B cell (primary cell): Measurements from ENCODE around the gene DNHD1. TPM values are rescaled to one million over a fixed set of nuclear protein-coding genes. Genes with fewer than 3 reads are reported as not detected.

Source experiments
- ATAC-seq: fragments of 200-7000 bp; cut with Tn5 transposase; one replicate; pipeline ENCODE4 v1.10.0; 2021; ENCODE audit warnings: low read depth, mild to moderate bottlenecking, moderate number of reproducible peaks, moderate library complexity
- CTCF ChIA-PET: fragments of 350-600 bp; sonication (Branson Sonifier 250); formaldehyde crosslinking; loops from one replicate; lab custom pipeline; 2021; ENCODE audit warnings: antibody characterized with exemption, inconsistent platforms; lab: Charles Lee
- POLR2A ChIA-PET: fragments of 350-600 bp; sonication (Branson Sonifier 250); formaldehyde crosslinking; loops from one replicate; lab custom pipeline; 2021; ENCODE audit warnings: antibody characterized with exemption; lab: Charles Lee
- DNase-seq: peaks from one replicate; pipeline ENCODE4 v3.0.0; 2013
- H2AFZ ChIP-seq: 2 replicates; pipeline ENCODE4 v1.6.1; 2012; ENCODE audit warnings: mild to moderate bottlenecking, low read depth, low read length; ENCODE audit not compliant: insufficient read depth, poor library complexity, severe bottlenecking
- H3K27ac ChIP-seq, 2 donors: 1 replicate in 1 of 2; 2 replicates in 1 of 2; pipeline ENCODE4 v1.5.1; 2012 to 2013; ENCODE audit warnings: low read length in 2 of 2, mild to moderate bottlenecking in 2 of 2, moderate library complexity in 1 of 2
- H3K27me3 ChIP-seq, 4 experiments: fragments of 200-600 bp in 1 of 4; sonication (generic) in 1 of 4; replicated peaks in 1 of 4; 1 replicate in 2 of 4; 2 replicates in 2 of 4; pipeline versions ENCODE4 v1.6.1 to v1.7.0; 2013 to 2016; ENCODE audit warnings: low read length in 3 of 4, mild to moderate bottlenecking in 2 of 4, mixed read lengths in 1 of 4, moderate library complexity in 1 of 4; ENCODE audit not compliant: insufficient read depth in 4 of 4, control insufficient read depth in 3 of 4; ENCODE audit errors: control extremely low read depth in 1 of 4
- H3K36me3 ChIP-seq, 2 experiments: replicated peaks in 1 of 2; 1 replicate in 1 of 2; 2 replicates in 1 of 2; pipeline versions ENCODE4 v1.6.1 to v1.7.1; 2013; ENCODE audit warnings: low read length in 1 of 2; ENCODE audit not compliant: insufficient read depth in 2 of 2, control insufficient read depth in 1 of 2; ENCODE audit errors: control extremely low read depth in 1 of 2, extremely low read depth in 1 of 2
- H3K4me1 ChIP-seq, 2 donors: fragments of 200-600 bp in 1 of 2; sonication (generic) in 1 of 2; 1 replicate in 1 of 2; 2 replicates in 1 of 2; pipeline versions ENCODE4 v1.5.1 to v1.6.1; 2013 to 2017; ENCODE audit warnings: low read length in 2 of 2; ENCODE audit not compliant: control insufficient read depth in 2 of 2, insufficient read depth in 2 of 2
- H3K4me2 ChIP-seq: replicated peaks from 2 replicates; pipeline ENCODE3; 2012; ENCODE audit warnings: mild to moderate bottlenecking, low read depth, low read length; ENCODE audit not compliant: poor library complexity, severe bottlenecking
- H3K4me3 ChIP-seq, 5 experiments: fragments of 200-600 bp in 1 of 5; sonication (generic) in 1 of 5; 1 replicate in 3 of 5; 2 replicates in 2 of 5; pipeline versions ENCODE4 v1.5.1 to v1.7.0; 2011 to 2016; ENCODE audit warnings: low read length in 4 of 5, mild to moderate bottlenecking in 4 of 5, low read depth in 2 of 5, control low read depth in 1 of 5, moderate library complexity in 1 of 5; ENCODE audit not compliant: insufficient read depth in 1 of 5; ENCODE audit errors: control extremely low read depth in 1 of 5, extremely low read depth in 1 of 5
- H3K79me2 ChIP-seq: fragments of 200-600 bp; sonication (generic); one replicate; pipeline ENCODE4 v1.6.0; 2016; ENCODE audit warnings: low read length; ENCODE audit not compliant: control insufficient read depth, insufficient read depth
- H3K9ac ChIP-seq: fragments of 200-600 bp; sonication (generic); 2 replicates; pipeline ENCODE4 v1.6.1; 2017; ENCODE audit warnings: mild to moderate bottlenecking, low read length, moderate library complexity
- H3K9me3 ChIP-seq, 3 donors: one replicate each; pipeline versions ENCODE4 v1.6.1 to v1.7.1; 2013; ENCODE audit warnings: low read length in 2 of 3; ENCODE audit not compliant: control insufficient read depth in 2 of 3, insufficient read depth in 1 of 3; ENCODE audit errors: control extremely low read depth in 1 of 3
- H4K20me1 ChIP-seq: 2 replicates; pipeline ENCODE4 v1.6.0; 2012; ENCODE audit warnings: mild to moderate bottlenecking, low read length; ENCODE audit not compliant: insufficient read depth, control insufficient read depth, poor library complexity, severe bottlenecking
- H3K27ac Mint-ChIP-seq: one replicate; pipeline ENCODE4 v1.8.0; 2021; ENCODE audit warnings: mixed read lengths
- H3K27me3 Mint-ChIP-seq: one replicate; pipeline ENCODE4 v1.8.0; 2021; ENCODE audit warnings: mixed read lengths
- H3K4me1 Mint-ChIP-seq: one replicate; pipeline ENCODE4 v1.8.0; 2021; ENCODE audit warnings: mixed read lengths
- H3K4me3 Mint-ChIP-seq: one replicate; pipeline ENCODE4 v1.8.0; 2021; ENCODE audit warnings: mixed read lengths
- H3K9me3 Mint-ChIP-seq: one replicate; pipeline ENCODE4 v1.8.0; 2022; ENCODE audit warnings: mixed read lengths; ENCODE audit not compliant: insufficient read depth
- EZH2 ChIP-seq: IDR thresholded peaks from 2 replicates; pipeline ENCODE4 v1.6.1; 2012; ENCODE audit warnings: borderline replicate concordance, low read depth, mild to moderate bottlenecking, moderate library complexity, low read length; ENCODE audit not compliant: insufficient read depth, poor library complexity, severe bottlenecking
- WGBS: methylation state at CpG from one replicate; pipeline ENCODE4 v1.1.5; 2013; ENCODE audit warnings: missing lambda C conversion rate; ENCODE audit not compliant: insufficient coverage; 5-methylcytosine and 5-hydroxymethylcytosine counted together
- intact Hi-C: fragments of 100-400 bp; cut with micrococcal nuclease; formaldehyde crosslinking; loops from one replicate; pipeline ENCODE4 v1.10.0; 2022
- polyA plus RNA-seq: library from polyadenylated mRNA; depleted of rRNA; stranded (reverse); fragments of >200 nt; gene quantifications from 2 replicates; pipeline ENCODE4 v1.2.3, GENCODE V29; 2012
- total RNA-seq, 2 donors: library from RNA; stranded (reverse); fragments of 120-200 nt in 1 of 2; gene quantifications; 1 replicate in 1 of 2; 2 replicates in 1 of 2; pipeline versions ENCODE4 v1.2.3 to v1.2.4, GENCODE V29; 2013 to 2022
- TF ChIP-seq, protein P1 (sequence below): fragments of 200-600 bp; IDR thresholded peaks from one replicate; pipeline ENCODE4 v1.8.0; 2022; ENCODE audit warnings: antibody characterized with exemption, mild to moderate bottlenecking

Gene DNHD1
- total and polyA plus RNA-seq, 2 donors (not counting 1 experiment from before 2014, with no cell fraction given) = 53.9 to 58.2 TPM

DNA sequence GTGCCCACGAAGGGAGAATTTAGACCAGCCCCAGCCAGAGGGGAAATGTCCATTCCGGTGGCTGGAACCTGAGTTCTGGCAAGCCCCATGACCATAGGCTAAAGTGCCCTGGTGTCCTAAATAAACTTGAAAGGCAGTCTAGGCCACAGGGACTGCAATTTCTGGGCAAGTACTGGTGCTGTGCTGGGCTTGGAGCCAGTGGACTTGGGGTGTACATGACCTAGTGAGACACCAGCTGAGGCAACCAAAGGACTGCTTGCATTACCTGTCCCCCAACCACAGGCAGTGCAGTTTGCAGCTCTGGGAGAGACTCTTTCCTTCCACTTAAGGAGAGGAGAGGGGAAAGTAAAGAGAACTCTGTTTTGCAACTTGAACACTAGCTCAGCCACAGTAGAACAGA lies 82.6 kb downstream of the DNHD1 start:
- peaks cover 10% of the 10 kb centered on the region for H3K9me3 Mint-ChIP-seq
- Histone ChIP-seq H3K9ac (no peak overlapping the region), H3K4me3 (no peak overlapping the region), H3K4me1 (no peaks in the 10 kb centered on the region), H2AFZ (no peak overlapping the region), H3K79me2 (peaks cover 14% of the 10 kb centered on the region), H3K4me2 (no peak overlapping the region), H4K20me1 (no peaks in the 10 kb centered on the region), H3K9me3 (peaks cover 0 to 9% (median 1%) of the 10 kb centered on the region in 3 donors), H3K36me3 (peaks cover 0 to 5% of the 10 kb centered on the region in 2 experiments), H3K27ac (no peak overlapping the region), H3K27me3 (no peaks in the 10 kb centered on the region)
- CTCF ChIA-PET = no interaction called here
- no peaks in the 10 kb centered on the region for H3K4me1 Mint-ChIP-seq
- no peak for TF ChIP-seq EZH2
- TF ChIP-seq, protein P1, sequence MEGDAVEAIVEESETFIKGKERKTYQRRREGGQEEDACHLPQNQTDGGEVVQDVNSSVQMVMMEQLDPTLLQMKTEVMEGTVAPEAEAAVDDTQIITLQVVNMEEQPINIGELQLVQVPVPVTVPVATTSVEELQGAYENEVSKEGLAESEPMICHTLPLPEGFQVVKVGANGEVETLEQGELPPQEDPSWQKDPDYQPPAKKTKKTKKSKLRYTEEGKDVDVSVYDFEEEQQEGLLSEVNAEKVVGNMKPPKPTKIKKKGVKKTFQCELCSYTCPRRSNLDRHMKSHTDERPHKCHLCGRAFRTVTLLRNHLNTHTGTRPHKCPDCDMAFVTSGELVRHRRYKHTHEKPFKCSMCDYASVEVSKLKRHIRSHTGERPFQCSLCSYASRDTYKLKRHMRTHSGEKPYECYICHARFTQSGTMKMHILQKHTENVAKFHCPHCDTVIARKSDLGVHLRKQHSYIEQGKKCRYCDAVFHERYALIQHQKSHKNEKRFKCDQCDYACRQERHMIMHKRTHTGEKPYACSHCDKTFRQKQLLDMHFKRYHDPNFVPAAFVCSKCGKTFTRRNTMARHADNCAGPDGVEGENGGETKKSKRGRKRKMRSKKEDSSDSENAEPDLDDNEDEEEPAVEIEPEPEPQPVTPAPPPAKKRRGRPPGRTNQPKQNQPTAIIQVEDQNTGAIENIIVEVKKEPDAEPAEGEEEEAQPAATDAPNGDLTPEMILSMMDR = no peak
- no peak overlapping the region for H3K4me3 Mint-ChIP-seq
- DNase-seq (no peak), ATAC-seq (no peak)
- no CpG with 5 or more reads among the region's 2 CpGs for WGBS
- no peaks in the 10 kb centered on the region for H3K27me3 Mint-ChIP-seq
- POLR2A ChIA-PET = no interaction called here
- intact Hi-C loops = no loop called here
- no peak overlapping the region for H3K27ac Mint-ChIP-seq

DNA sequence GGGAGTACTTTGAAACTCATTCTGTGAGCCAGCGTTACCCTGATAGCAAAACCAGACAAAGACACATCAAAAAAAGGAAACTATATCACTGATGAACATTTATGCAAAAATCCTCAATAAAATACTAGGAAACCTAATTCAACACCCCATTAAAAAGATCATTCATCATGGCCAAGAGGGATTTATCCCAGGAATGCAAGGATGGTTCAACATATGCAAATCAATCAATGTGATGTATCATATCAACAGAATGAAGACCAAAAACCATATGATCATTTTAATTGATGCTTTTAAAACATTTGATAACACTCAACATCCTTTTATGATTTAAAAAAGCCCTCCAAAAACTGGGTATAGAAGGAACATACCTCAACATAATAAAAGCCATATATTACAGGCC lies 86.5 kb downstream of the DNHD1 start:
- Histone ChIP-seq H4K20me1 (no peaks in the 10 kb centered on the region), H2AFZ (no peak overlapping the region), H3K9ac (no peak overlapping the region), H3K4me1 (no peaks in the 10 kb centered on the region), H3K9me3 (peaks cover 0 to 9% (median 1%) of the 10 kb centered on the region in 3 donors), H3K27ac (no peak overlapping the region), H3K27me3 (no peaks in the 10 kb centered on the region), H3K36me3 (peaks cover 0 to 5% of the 10 kb centered on the region in 2 experiments), H3K4me3 (no peak overlapping the region), H3K79me2 (peaks cover 16% of the 10 kb centered on the region), H3K4me2 (no peak overlapping the region)
- no peaks in the 10 kb centered on the region for H3K4me1 Mint-ChIP-seq
- no peak for TF ChIP-seq EZH2
- no peak for ATAC-seq
- ChIA-PET CTCF (no interaction called here), POLR2A (no interaction called here)
- H3K27ac Mint-ChIP-seq = no peak overlapping the region
- intact Hi-C loops = no loop called here
- no CpG with 5 or more reads among the region's 1 CpG for WGBS
- DNase-seq = no peak
- no peaks in the 10 kb centered on the region for H3K27me3 Mint-ChIP-seq
- no peak overlapping the region for H3K4me3 Mint-ChIP-seq
- peaks cover 10% of the 10 kb centered on the region for H3K9me3 Mint-ChIP-seq
